IMR-90 (cell line): ENCODE data around the gene DHX9. TPM values are rescaled to one million over a fixed set of nuclear protein-coding genes. Genes with fewer than 3 reads are reported as not detected.

Source experiments
- ATAC-seq: fragments of 200-7000 bp; cut with Tn5 transposase; 2 replicates; pipeline ENCODE4 v1.9.1; 2020; ENCODE audit warnings: low read depth, mild to moderate bottlenecking, moderate library complexity
- BruUV-seq: library from RNA; stranded (reverse); fragments of 400-500 nt; replicated peaks from 2 replicates; lab custom pipeline; 2021; lab: Mats Ljungman, UMichigan
- CTCF ChIA-PET: fragments of 300-600 bp; formaldehyde crosslinking; extraction: SDS; loops from one replicate; lab custom pipeline; 2021; ENCODE audit warnings: antibody characterized with exemption; lab: Yijun Ruan, JAX
- POLR2A ChIA-PET: fragments of 300-600 bp; sonication (Branson Sonifier 250); formaldehyde crosslinking; loops from one replicate; lab custom pipeline; 2022; ENCODE audit warnings: antibody characterized with exemption; ENCODE audit not compliant: unreplicated experiment; lab: Charles Lee
- DNase-seq: peaks from one replicate; pipeline ENCODE4 v3.0.0; 2013
- H2AFZ ChIP-seq: replicated peaks from 2 replicates; pipeline ENCODE3; 2013; ENCODE audit warnings: low read length, mild to moderate bottlenecking; ENCODE audit not compliant: poor library complexity
- H2AK5ac ChIP-seq: 2 replicates; pipeline ENCODE4 v1.6.1; 2013; ENCODE audit warnings: low read depth, low read length, inconsistent platforms
- H2AK9ac ChIP-seq: replicated peaks from 2 replicates; pipeline ENCODE3; 2013; ENCODE audit warnings: mild to moderate bottlenecking, low read depth, low read length, moderate library complexity; ENCODE audit not compliant: poor library complexity
- H2BK120ac ChIP-seq: 2 replicates; pipeline ENCODE4 v1.6.1; 2013; ENCODE audit warnings: low read depth, low read length, inconsistent platforms
- H2BK15ac ChIP-seq: 3 replicates; pipeline ENCODE4 v1.6.1; 2013; ENCODE audit warnings: low read depth, low read length, inconsistent platforms
- H2BK20ac ChIP-seq: 2 replicates; pipeline ENCODE4 v1.6.1; 2013; ENCODE audit warnings: low read depth, mild to moderate bottlenecking, inconsistent platforms, low read length, moderate library complexity
- H2BK5ac ChIP-seq: 2 replicates; pipeline ENCODE4 v1.6.1; 2013; ENCODE audit warnings: mild to moderate bottlenecking, low read depth, low read length, inconsistent platforms; ENCODE audit not compliant: poor library complexity, severe bottlenecking
- H3K14ac ChIP-seq: replicated peaks from 2 replicates; pipeline ENCODE4 v1.6.1; 2013; ENCODE audit warnings: low read depth, low read length, inconsistent platforms
- H3K18ac ChIP-seq: 2 replicates; pipeline ENCODE4 v1.6.1; 2013; ENCODE audit warnings: low read depth, low read length, control low read depth
- H3K23ac ChIP-seq: 2 replicates; pipeline ENCODE4 v1.6.1; 2013; ENCODE audit warnings: low read depth, low read length, inconsistent platforms
- H3K27ac ChIP-seq: 2 replicates; pipeline ENCODE4 v1.5.1; 2013; ENCODE audit warnings: mild to moderate bottlenecking, control low read depth, low read length; ENCODE audit not compliant: insufficient read depth
- H3K27me3 ChIP-seq: 2 replicates; pipeline ENCODE4 v1.6.1; 2013; ENCODE audit warnings: low read length; ENCODE audit not compliant: control insufficient read depth, insufficient read depth
- H3K36me3 ChIP-seq: 2 replicates; pipeline ENCODE4 v1.6.1; 2013; ENCODE audit warnings: low read length, mixed read lengths; ENCODE audit not compliant: control insufficient read depth, insufficient read depth
- H3K4ac ChIP-seq: 2 replicates; pipeline ENCODE4 v1.6.1; 2013; ENCODE audit warnings: low read depth, low read length, inconsistent platforms
- H3K4me1 ChIP-seq: 2 replicates; pipeline ENCODE4 v1.6.1; 2013; ENCODE audit warnings: low read length, mixed read lengths; ENCODE audit not compliant: control insufficient read depth, insufficient read depth
- H3K4me2 ChIP-seq: 2 replicates; pipeline ENCODE4 v1.6.1; 2013; ENCODE audit warnings: low read depth, mild to moderate bottlenecking, control low read depth, low read length, moderate library complexity
- H3K4me3 ChIP-seq: 2 replicates; pipeline ENCODE4 v1.5.1; 2013; ENCODE audit warnings: low read depth, mild to moderate bottlenecking, control low read depth, low read length, moderate library complexity; ENCODE audit not compliant: insufficient read depth
- H3K56ac ChIP-seq: 2 replicates; pipeline ENCODE4 v1.6.1; 2013; ENCODE audit warnings: low read length, inconsistent platforms; ENCODE audit not compliant: insufficient read depth; ENCODE audit errors: extremely low read depth
- H3K79me1 ChIP-seq, 2 experiments: 2 replicates each; pipeline ENCODE4 v1.6.1; 2013; ENCODE audit warnings: low read length in 2 of 2, inconsistent platforms in 1 of 2, low read depth in 1 of 2
- H3K9ac ChIP-seq: 2 replicates; pipeline ENCODE4 v1.6.1; 2013; ENCODE audit warnings: low read depth, low read length, control low read depth
- H3K9me1 ChIP-seq: 2 replicates; pipeline ENCODE4 v1.6.1; 2013; ENCODE audit warnings: low read length, inconsistent platforms; ENCODE audit not compliant: insufficient read depth
- H3K9me3 ChIP-seq: 2 replicates; pipeline ENCODE4 v1.6.1; 2013; ENCODE audit warnings: low read length; ENCODE audit not compliant: control insufficient read depth, insufficient read depth
- H4K20me1 ChIP-seq: 2 replicates; pipeline ENCODE4 v1.6.1; 2013; ENCODE audit warnings: low read length, inconsistent platforms; ENCODE audit not compliant: insufficient read depth
- H4K5ac ChIP-seq: 2 replicates; pipeline ENCODE4 v1.6.1; 2013; ENCODE audit warnings: mild to moderate bottlenecking, low read depth, low read length, control low read depth
- H4K8ac ChIP-seq, 2 experiments: 2 replicates each; pipeline ENCODE4 v1.6.1; 2013; ENCODE audit warnings: low read depth in 2 of 2, low read length in 2 of 2, control low read depth in 1 of 2, inconsistent platforms in 1 of 2
- H4K91ac ChIP-seq: 2 replicates; pipeline ENCODE4 v1.6.1; 2013; ENCODE audit warnings: low read depth, low read length, inconsistent platforms; ENCODE audit not compliant: insufficient read depth
- BHLHE40 ChIP-seq: fragments of 150-350 bp; IDR thresholded peaks from 2 replicates; pipeline ENCODE4 v1.6.1; 2016; ENCODE audit warnings: mild to moderate bottlenecking, low read depth, low read length
- CEBPB ChIP-seq: IDR thresholded peaks from 2 replicates; pipeline ENCODE4 v1.6.1; 2012; ENCODE audit warnings: low read depth, low read length, improper control_type of control experiment
- CHD1 ChIP-seq: IDR thresholded peaks from 2 replicates; pipeline ENCODE4 v1.6.1; 2012; ENCODE audit warnings: low read depth, low read length, improper control_type of control experiment
- FOS ChIP-seq: fragments of 150-350 bp; IDR thresholded peaks from 2 replicates; pipeline ENCODE4 v1.6.1; 2016; ENCODE audit warnings: low read depth, low read length
- MAFK ChIP-seq: IDR thresholded peaks from 2 replicates; pipeline ENCODE4 v1.6.1; 2012; ENCODE audit warnings: low read depth, low read length, improper control_type of control experiment
- MAZ ChIP-seq: IDR thresholded peaks from 2 replicates; pipeline ENCODE4 v1.6.1; 2012; ENCODE audit warnings: low read depth, mild to moderate bottlenecking, low read length, improper control_type of control experiment, moderate library complexity, borderline replicate concordance
- MXI1 ChIP-seq: IDR thresholded peaks from 2 replicates; pipeline ENCODE4 v1.6.1; 2012; ENCODE audit warnings: low read depth, mild to moderate bottlenecking, low read length, moderate library complexity, borderline replicate concordance
- NFE2L2 ChIP-seq: fragments of 150-350 bp; IDR thresholded peaks from 2 replicates; pipeline ENCODE4 v1.6.1; 2016; ENCODE audit warnings: low read depth, mild to moderate bottlenecking, low read length
- POLR2A ChIP-seq: IDR thresholded peaks from 2 replicates; pipeline ENCODE4 v1.6.1; 2012; ENCODE audit warnings: mild to moderate bottlenecking, low read depth, low read length
- RAD21 ChIP-seq: IDR thresholded peaks from 2 replicates; pipeline ENCODE4 v1.6.1; 2012; ENCODE audit warnings: low read length, improper control_type of control experiment
- RCOR1 ChIP-seq: IDR thresholded peaks from 2 replicates; pipeline ENCODE4 v1.6.1; 2012; ENCODE audit warnings: mild to moderate bottlenecking, low read length, improper control_type of control experiment; ENCODE audit not compliant: insufficient replicate concordance
- RFX5 ChIP-seq: IDR thresholded peaks from 2 replicates; pipeline ENCODE4 v1.8.0; 2012; ENCODE audit warnings: low read depth, mild to moderate bottlenecking, low read length, moderate library complexity
- SMC3 ChIP-seq: fragments of 150-350 bp; IDR thresholded peaks from 2 replicates; pipeline ENCODE4 v1.6.1; 2016; ENCODE audit warnings: low read depth, mild to moderate bottlenecking, antibody characterized with exemption, low read length, moderate library complexity
- WGBS, 2 experiments: methylation state at CpG; one replicate each; pipeline versions ENCODE4 v1.1.5 to v1.1.7; 2013; ENCODE audit warnings: missing lambda C conversion rate in 2 of 2; ENCODE audit not compliant: insufficient read length in 1 of 2; ENCODE audit errors: extremely low coverage in 2 of 2; 5-methylcytosine and 5-hydroxymethylcytosine counted together
- dilution Hi-C: fragments of 300-500 bp; cut with HindIII; formaldehyde crosslinking; loops from one replicate; pipeline ENCODE4 v1.14.3; 2018; ENCODE audit warnings: low sequenced_read_pairs; ENCODE audit not compliant: unreplicated experiment
- in situ Hi-C: fragments of 300-500 bp; cut with MboI; formaldehyde crosslinking; loops from 3 replicates; pipeline ENCODE4 v1.14.3; 2019; ENCODE audit warnings: low sequenced_read_pairs, inconsistent platforms, mixed read lengths
- intact Hi-C: fragments of 100-400 bp; cut with micrococcal nuclease; formaldehyde crosslinking; loops from 2 replicates; pipeline ENCODE4 v1.10.0; 2022
- polyA plus RNA-seq, 3 experiments: library from polyadenylated mRNA; depleted of rRNA; stranded (reverse); fragments of >200 nt; gene quantifications; 2 replicates each; pipeline ENCODE4 v1.2.3, GENCODE V29; 2012; ENCODE audit warnings: low replicate concordance in 1 of 3
- total RNA-seq: library from RNA; depleted of rRNA; stranded (reverse); fragments of >200 nt; gene quantifications from 2 replicates; pipeline ENCODE4 v1.2.3, GENCODE V29; 2012
- TF ChIP-seq, protein P1 (sequence below): fragments of 150-350 bp; IDR thresholded peaks from 2 replicates; pipeline ENCODE4 v1.6.1; 2016; ENCODE audit warnings: low read depth, mild to moderate bottlenecking, low read length, moderate library complexity, borderline replicate concordance
- TF ChIP-seq, protein P2 (sequence below): fragments of 150-350 bp; IDR thresholded peaks from 2 replicates; pipeline ENCODE4 v1.6.1; 2017; ENCODE audit warnings: mild to moderate bottlenecking, antibody characterized with exemption, low read length, low read depth
- TF ChIP-seq, protein P3 (sequence below): conservative IDR thresholded peaks from 2 replicates; pipeline ENCODE4 v1.5.1; 2012; ENCODE audit warnings: mild to moderate bottlenecking, low read depth, low read length, improper control_type of control experiment

Gene DHX9
- total and polyA plus RNA-seq, 2 of the 4 experiments (the other 2 are of a cell fraction): 119 to 211 TPM

DNA sequence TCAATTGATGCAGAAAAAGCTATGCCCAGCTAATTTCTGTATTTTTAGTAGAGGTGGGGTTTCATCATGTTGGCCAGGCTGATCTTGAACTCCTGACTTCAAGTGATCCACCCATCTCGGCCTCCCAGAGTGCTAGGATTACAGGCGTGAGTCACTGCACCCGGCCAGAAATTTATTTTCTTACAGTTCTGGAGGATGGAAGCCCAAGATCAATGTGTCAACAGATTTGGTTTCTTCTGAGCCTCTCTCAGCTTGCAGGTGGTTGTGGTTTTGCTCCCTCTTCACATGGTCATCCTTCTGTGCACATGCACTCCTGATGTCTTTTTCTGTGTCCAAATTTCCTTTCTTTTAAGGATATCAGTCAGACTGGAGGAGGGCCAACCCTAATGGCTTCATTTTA, 78.2 kb downstream of the DHX9 start:
- Histone ChIP-seq H2BK15ac (no peak overlapping the region), H3K9me1 (no peaks in the 10 kb centered on the region), H3K27ac (no peak overlapping the region), H2BK5ac (no peak overlapping the region), H3K14ac (no peak overlapping the region), H2BK120ac (no peak overlapping the region), H3K4me2 (no peak overlapping the region), H4K91ac (no peak overlapping the region), H3K79me1 (no peaks in the 10 kb centered on the region), H3K9me3 (peaks cover 2% of the 10 kb centered on the region), H3K4me3 (no peak overlapping the region), H2AK5ac (no peak overlapping the region), H4K5ac (no peak overlapping the region), H4K20me1 (no peaks in the 10 kb centered on the region), H3K56ac (no peak overlapping the region), H3K23ac (no peak overlapping the region), H2BK20ac (no peak overlapping the region), H3K36me3 (no peaks in the 10 kb centered on the region), H3K9ac (no peak overlapping the region), H3K27me3 (peaks cover 4% of the 10 kb centered on the region), H2AFZ (no peak overlapping the region), H4K8ac (no peak overlapping the region), H3K18ac (no peak overlapping the region), H2AK9ac (no peak overlapping the region), H3K4ac (no peak overlapping the region), H3K4me1 (no peaks in the 10 kb centered on the region)
- in situ Hi-C loops: no loop called here
- POLR2A ChIA-PET: no interaction called here
- CTCF ChIA-PET: no interaction called here
- intact Hi-C loops: no loop called here
- ATAC-seq (no peak), DNase-seq (peak; percentile 46)
- no CpG with 5 or more reads among the region's 3 CpGs for WGBS, 2 experiments
- dilution Hi-C loops: no loop called here
- TF ChIP-seq SMC3 (no peak), RFX5 (no peak), MAZ (no peak), POLR2A (no peak), NFE2L2 (no peak), MXI1 (no peak), CEBPB (no peak), CHD1 (no peak), RAD21 (no peak), RCOR1 (no peak), MAFK (no peak), FOS (no peak), BHLHE40 (no peak)
- TF ChIP-seq, protein P1, sequence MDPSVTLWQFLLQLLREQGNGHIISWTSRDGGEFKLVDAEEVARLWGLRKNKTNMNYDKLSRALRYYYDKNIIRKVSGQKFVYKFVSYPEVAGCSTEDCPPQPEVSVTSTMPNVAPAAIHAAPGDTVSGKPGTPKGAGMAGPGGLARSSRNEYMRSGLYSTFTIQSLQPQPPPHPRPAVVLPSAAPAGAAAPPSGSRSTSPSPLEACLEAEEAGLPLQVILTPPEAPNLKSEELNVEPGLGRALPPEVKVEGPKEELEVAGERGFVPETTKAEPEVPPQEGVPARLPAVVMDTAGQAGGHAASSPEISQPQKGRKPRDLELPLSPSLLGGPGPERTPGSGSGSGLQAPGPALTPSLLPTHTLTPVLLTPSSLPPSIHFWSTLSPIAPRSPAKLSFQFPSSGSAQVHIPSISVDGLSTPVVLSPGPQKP: no peak
- TF ChIP-seq, protein P2, sequence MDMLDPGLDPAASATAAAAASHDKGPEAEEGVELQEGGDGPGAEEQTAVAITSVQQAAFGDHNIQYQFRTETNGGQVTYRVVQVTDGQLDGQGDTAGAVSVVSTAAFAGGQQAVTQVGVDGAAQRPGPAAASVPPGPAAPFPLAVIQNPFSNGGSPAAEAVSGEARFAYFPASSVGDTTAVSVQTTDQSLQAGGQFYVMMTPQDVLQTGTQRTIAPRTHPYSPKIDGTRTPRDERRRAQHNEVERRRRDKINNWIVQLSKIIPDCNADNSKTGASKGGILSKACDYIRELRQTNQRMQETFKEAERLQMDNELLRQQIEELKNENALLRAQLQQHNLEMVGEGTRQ: no peak
- TF ChIP-seq, protein P3, sequence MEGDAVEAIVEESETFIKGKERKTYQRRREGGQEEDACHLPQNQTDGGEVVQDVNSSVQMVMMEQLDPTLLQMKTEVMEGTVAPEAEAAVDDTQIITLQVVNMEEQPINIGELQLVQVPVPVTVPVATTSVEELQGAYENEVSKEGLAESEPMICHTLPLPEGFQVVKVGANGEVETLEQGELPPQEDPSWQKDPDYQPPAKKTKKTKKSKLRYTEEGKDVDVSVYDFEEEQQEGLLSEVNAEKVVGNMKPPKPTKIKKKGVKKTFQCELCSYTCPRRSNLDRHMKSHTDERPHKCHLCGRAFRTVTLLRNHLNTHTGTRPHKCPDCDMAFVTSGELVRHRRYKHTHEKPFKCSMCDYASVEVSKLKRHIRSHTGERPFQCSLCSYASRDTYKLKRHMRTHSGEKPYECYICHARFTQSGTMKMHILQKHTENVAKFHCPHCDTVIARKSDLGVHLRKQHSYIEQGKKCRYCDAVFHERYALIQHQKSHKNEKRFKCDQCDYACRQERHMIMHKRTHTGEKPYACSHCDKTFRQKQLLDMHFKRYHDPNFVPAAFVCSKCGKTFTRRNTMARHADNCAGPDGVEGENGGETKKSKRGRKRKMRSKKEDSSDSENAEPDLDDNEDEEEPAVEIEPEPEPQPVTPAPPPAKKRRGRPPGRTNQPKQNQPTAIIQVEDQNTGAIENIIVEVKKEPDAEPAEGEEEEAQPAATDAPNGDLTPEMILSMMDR: no peak
- no TSS peak for BruUV-seq
